Stimulated activated CD8-positive, alpha-beta memory T cell treated with anti-CD3 and anti-CD28 coated beads, Interleukin-15, amount 100 ng/mL, for 48 hours (primary cell): Measurements from ENCODE around the gene ANKH.
"Not testable (repeated sequence)": the region's sequence is repeated elsewhere in the genome, so short reads cannot be mapped to it uniquely, and the experiment has no call there.

Experiments
- DNase-seq, 2 donors: peaks; one replicate each; pipeline ENCODE4 v3.0.0-alpha.2; 2020; ENCODE audit warnings: low read depth in 2 of 2

The ANKH gene

DNA sequence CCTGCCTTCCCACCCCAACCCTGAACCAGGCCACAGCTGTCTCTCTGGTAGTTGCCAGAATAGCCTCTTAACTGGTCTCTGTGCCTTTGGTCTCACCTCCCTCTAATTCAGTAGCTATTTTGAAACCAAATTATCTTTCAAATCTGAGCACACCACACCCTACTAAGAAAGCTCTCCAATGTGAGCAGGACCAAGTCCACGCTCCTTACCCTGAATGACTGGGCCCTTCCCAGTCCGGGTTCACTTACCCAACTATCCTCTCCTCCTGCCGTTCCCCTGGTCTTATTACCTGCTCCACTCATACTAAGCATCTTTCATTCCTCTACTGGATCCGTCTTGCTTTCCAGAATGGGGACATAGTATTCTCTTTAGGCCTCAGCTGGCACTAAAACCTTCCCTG lies 16.8 kb downstream of the ANKH start:
- no peak for DNase-seq

GRCh38 chr5:14853685-14854084 lies 17.9 kb downstream of the ANKH start:
- no peak for DNase-seq

DNA sequence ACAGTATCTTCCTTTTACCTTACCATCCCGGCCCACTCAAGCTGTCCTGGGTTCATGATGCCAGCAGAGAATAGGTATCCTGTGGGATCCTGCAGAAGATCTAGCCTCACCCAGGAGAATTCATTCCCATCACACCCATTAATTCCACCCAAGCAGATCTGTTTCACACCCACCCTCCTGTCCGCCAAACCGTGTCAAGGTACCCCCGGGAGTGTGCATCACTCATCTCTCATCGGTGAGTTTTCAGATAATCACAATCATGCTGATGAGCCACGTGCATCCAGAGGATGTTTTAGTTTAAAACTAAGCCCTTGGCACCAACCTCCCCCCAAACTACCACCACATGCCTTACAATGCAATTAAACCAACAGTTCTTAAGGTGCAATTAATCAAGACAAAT lies 18.8 kb downstream of the ANKH start:
- DNase-seq: no peak

- DNase-seq: no peak
These were observed 19.5 kb downstream of the ANKH start for GRCh38 chr5:14851999-14852526.

- no peak for DNase-seq
These were observed 20.0 kb downstream of the ANKH start for GRCh38 chr5:14851597-14851996.

DNA sequence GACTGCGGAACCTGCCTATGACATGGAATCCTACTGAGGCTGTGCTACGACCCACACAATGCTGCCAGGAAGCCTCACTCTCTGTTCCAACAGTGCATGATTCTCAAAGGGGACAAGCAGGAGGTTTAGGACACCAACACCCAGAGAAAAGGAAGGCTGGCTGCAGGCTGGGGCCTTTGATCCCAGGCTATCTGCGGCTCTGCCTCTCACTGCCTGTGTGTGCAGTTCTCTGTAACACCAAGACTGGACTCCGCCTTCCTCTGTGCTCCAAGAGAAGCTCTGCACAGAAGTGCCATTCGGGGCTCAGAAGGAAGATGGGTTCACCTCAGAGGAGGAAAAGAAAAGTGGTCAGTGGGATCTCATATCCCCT lies 20.5 kb downstream of the ANKH start:
- no peak for DNase-seq

DNA sequence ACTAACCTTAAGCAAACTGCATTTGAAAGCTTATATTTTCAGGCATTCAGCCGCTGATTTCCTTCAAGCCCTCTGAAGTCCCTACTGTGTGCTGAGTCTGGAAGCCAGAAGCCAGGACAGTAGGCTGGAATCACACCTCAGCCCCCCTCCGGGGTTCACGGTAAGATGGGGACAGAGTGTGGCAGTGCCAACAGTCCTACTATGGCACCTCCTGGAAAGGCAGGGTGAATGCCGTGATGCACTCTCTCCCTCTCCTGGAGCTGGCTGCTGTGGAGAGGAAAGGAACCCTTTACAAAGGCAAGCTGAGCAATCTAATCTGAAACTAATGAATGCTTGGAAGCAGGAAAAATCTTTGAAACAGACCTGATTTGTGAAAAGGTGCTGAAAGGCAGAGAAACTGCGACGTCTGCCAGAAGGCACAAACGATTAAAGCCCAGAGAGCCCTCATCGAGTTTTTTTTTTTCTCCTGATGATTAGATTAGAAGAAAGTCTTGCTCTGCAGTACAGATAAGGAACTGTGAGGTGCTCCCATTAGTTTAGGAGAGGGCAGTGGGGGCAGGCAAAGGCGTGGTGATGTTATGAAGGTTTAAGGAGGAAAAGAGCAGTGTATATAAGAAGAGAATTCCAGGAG lies 21.0 kb downstream of the ANKH start:
- no peak for DNase-seq

- DNase-seq: no peak
These were observed 21.9 kb downstream of the ANKH start for GRCh38 chr5:14849516-14850294.

GRCh38 chr5:14848942-14849341 lies 22.6 kb downstream of the ANKH start:
- DNase-seq: not testable (repeated sequence)

DNA sequence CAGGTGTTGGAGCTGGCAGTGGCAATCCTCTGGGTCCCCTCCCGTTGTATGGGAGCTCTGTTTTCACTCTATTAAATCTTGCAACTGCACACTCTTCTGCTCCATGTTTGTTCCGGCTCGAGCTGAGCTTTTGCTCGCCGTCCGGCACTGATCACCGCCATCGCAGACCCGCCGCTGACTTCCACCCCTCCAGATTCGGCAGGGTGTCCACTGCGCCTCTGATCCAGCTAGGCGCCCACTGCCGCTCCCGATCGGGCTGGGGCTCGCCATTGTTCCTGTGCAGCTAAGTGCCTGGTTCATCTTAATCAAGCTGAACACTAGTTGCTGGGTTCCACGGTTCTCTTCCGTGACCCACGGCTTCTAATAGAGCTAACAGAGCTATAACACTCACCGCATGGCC lies 23.2 kb downstream of the ANKH start:
- DNase-seq: no peak

- no peak for DNase-seq
These were observed 24.1 kb downstream of the ANKH start for GRCh38 chr5:14847471-14847870.

GRCh38 chr5:14842117-14842516 lies 29.5 kb downstream of the ANKH start:
- no peak for DNase-seq

DNA sequence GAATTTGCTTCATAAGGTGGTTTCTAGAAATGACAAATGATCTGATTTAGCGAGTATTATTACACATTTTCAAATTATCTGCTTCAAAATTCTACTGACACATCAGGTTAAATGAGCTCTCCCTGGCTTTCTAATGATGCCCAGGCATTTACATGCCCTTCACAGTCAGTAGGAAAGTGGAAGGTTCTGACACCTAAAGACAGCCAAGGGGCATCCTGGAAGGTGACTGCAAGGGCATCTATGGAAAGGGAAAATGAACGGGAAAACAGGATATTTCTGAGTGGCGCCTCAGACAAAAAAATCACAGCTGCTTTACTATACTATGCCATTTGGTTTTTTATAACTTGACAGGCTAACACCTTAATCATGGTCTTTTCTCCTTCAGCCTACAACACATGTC lies 31.0 kb downstream of the ANKH start:
- no peak for DNase-seq

GRCh38 chr5:14838396-14839319 lies 32.9 kb downstream of the ANKH start:
- DNase-seq: no peak

DNA sequence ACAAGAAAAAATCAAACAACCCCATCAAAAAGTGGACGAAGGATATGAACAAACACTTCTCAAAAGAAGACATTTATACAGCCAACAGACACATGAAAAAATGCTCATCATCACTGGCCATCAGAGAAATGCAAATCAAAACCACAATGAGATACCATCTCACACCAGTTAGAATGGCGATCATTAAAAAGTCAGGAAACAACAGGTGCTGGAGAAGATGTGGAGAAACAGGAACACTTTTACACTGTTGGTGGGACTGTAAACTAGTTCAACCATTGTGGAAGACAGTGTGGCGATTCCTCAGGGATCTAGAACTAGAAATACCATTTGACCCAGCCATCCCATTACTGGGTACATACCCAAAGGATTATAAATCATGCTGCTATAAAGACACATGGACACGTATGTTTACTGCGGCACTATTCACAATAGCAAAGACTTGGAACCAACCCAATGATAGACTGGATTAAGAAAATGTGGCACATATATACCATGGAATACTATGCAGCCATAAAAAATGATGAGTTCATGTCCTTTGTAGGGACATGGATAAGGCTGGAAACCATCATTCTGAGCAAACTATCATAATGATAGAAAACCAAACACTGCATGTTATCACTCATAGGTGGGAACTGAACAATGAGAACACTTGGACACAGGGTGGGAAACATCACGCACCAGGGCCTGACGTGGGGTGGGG lies 34.0 kb downstream of the ANKH start:
- DNase-seq: not testable (repeated sequence)

DNA sequence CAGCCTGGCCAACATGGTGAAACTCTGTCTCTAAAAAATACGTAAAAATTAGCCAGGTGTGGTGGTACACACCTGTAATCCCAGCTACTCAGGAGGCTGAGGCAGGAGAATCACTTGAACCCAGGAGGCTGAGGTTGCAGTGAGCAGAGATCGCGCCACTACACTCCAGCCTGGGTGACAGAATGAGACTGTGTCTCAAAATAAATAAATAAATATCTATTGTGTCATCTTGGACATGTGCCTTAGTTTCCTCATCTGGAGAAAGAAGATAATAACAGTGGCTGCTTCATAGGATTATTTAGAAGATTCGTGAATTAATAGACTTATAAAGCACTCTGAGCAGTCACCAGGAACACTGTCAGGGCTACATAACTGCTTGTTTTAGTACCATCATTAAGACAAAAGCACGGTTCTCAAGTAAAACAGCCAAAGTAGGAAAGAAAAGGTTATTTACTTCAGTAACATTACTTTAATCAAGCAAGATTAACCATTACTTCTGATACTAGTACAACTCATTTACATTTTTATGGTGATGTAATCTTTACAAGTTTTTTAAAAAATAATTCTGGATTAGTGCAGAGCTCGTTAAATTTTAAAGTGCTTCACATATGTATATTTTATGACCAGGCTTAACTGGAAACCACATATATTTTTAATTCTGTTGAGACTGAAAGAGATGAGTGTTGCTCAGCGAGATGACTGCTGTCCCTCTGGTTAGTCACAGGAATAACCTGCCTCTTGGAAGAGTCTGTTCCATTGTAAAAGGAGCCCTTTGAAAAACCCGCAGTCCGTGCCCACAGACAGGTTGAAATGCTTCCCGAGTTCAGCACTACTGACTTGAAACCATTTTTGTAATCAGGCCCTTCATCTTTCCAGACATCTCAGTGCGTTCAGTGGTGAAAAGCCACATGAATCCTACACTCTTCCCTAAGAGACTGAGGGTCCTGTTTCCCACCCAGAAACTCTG lies 36.7 kb downstream of the ANKH start:
- DNase-seq: no peak

- DNase-seq: no peak
These were observed 37.5 kb downstream of the ANKH start for GRCh38 chr5:14834062-14834461.

GRCh38 chr5:14831006-14831338 lies 40.6 kb downstream of the ANKH start:
- DNase-seq: no peak

DNA sequence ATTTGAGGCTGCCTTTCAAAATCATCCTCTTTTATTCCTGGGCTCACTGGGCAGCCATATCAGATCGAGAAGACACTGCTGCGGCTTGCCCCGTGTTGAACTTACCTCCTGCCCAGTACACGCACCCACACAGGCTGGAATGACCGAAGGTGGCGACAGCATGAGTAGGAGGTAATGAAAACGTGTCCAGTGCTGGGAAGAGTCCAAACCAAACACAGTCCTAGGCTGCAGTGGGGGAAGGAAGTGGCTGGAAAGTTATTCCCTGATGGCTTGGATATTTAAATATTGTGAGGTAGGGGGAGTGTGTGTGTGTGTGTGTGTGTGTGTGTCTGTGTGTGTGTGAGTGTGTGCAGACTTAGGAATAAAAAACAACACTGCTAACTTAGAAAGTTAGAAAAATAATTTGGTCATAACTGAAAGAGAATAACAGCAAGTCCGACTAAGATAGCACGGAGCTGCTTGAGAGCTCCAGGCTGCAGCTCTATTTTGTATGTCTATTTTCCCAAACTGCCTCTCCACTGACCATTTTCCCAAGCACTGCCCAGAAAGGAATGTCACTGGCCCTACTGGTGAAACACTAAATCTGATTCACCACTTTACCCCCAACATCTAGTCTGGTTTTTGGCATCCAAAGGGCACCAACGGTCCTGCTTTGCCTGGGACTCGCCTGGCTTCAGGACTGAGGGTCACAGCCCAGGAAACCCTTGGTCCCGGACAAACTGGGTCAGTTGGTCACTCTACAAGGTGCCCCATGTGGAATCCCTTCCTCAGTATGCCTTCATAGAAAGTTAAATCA lies 41.2 kb downstream of the ANKH start:
- no peak for DNase-seq

GRCh38 chr5:14829396-14829795 lies 42.2 kb downstream of the ANKH start:
- DNase-seq: no peak
